Vagina (tissue), 2 donors: ENCODE results near the gene ZMYND12. TPM values are rescaled to one million over a fixed set of nuclear protein-coding genes. Genes with fewer than 3 reads are reported as not detected.
A peak's percentile ranks its signal among the peaks of the same experiment; 100 is the strongest.

ENCODE experiments used
- DNase-seq, 2 donors: peaks; one replicate each; pipeline ENCODE4 v3.0.0-alpha.2; 2017; ENCODE audit errors: extremely low spot score in 2 of 2
- H3K27ac ChIP-seq: fragments of 200-600 bp; sonication (generic); one replicate; pipeline ENCODE4 v1.5.1; 2019
- H3K27me3 ChIP-seq: fragments of 200-600 bp; sonication (generic); one replicate; pipeline ENCODE4 v1.5.1; 2019
- H3K36me3 ChIP-seq, 2 donors: fragments of 200-600 bp; sonication (generic); one replicate each; pipeline ENCODE4 v1.5.1; 2017 to 2019
- H3K4me1 ChIP-seq: fragments of 200-600 bp; sonication (generic); one replicate; pipeline ENCODE4 v1.5.1; 2019
- H3K4me3 ChIP-seq, 2 donors: fragments of 200-600 bp; sonication (generic); 1 replicate in 1 of 2; 2 replicates in 1 of 2; pipeline ENCODE4 v1.5.1; 2016 to 2019
- H3K9me3 ChIP-seq: fragments of 200-600 bp; sonication (generic); one replicate; pipeline ENCODE4 v1.5.1; 2019
- POLR2A ChIP-seq, 2 donors: fragments of 450-650 bp; IDR thresholded peaks; one replicate each; pipeline ENCODE4 v1.6.1; 2017; ENCODE audit warnings: antibody characterized with exemption in 2 of 2, mild to moderate bottlenecking in 2 of 2, moderate library complexity in 2 of 2
- POLR2AphosphoS5 ChIP-seq, 2 donors: sonication (generic); formaldehyde crosslinking; IDR thresholded peaks; one replicate each; pipeline ENCODE4 v1.9.0; 2017; ENCODE audit warnings: antibody characterized with exemption in 2 of 2, mild to moderate bottlenecking in 2 of 2, low read depth in 1 of 2; ENCODE audit not compliant: insufficient read depth in 1 of 2
- intact Hi-C: fragments of 100-400 bp; cut with DNase I; formaldehyde crosslinking; loops from one replicate; pipeline ENCODE4 v1.15.1; 2023
- small RNA-seq: library from RNA; depleted of rRNA; stranded (forward); fragments of <200 nt; gene quantifications from one replicate; pipeline ENCODE3, GENCODE V24; 2016
- total RNA-seq: library from RNA; depleted of rRNA; stranded (reverse); fragments of >200 nt; gene quantifications from one replicate; pipeline ENCODE4 v1.2.3, GENCODE V29; 2016
- TF ChIP-seq, protein P1 (sequence below), 3 experiments: fragments of 450-650 bp in 2 of 3; fragments of 200-600 bp in 1 of 3; sonication (generic) in 1 of 3; IDR thresholded peaks; one replicate each; pipeline ENCODE4 v1.5.1; 2017 to 2019; ENCODE audit warnings: antibody characterized with exemption in 3 of 3, mild to moderate bottlenecking in 2 of 3, moderate library complexity in 2 of 3

ZMYND12 gene
- total RNA-seq, 1 donor from 2014 or later: not detected

DNA sequence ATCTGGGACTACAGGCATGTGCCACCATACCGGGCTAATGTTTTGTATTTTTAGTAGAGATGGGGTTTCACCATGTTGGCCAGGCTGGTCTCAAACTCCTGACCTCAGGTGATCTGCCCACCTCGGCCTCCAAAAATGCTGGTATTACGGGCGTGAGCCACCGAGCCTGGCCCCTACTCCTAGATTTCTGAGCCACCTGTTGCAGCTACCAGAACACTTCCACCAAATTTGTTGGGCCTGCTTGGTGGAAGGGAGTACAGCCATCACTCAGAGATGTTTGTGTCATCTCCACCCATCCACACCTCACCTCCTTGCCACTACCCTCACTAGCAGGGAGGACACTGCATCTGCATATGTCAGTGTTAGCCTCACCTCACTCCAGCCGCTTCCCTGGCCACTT, 69.8 kb downstream of the ZMYND12 start:
- Histone ChIP-seq H3K27me3 (no peaks in the 10 kb centered on the region), H3K4me1 (peaks cover 6% of the 10 kb centered on the region), H3K4me3 (no peak overlapping the region), H3K27ac (no peak overlapping the region), H3K9me3 (no peaks in the 10 kb centered on the region), H3K36me3 (no peaks in the 10 kb centered on the region)
- no peak for DNase-seq
- intact Hi-C loops: no loop called here
- TF ChIP-seq POLR2AphosphoS5 (IDR thresholded peaks at IDR 0.05; ENCODE audit: insufficient read depth in 1 of 2, low read depth in 1 of 2) (no peak), POLR2A (IDR thresholded peaks at IDR 0.05) (no peak)
- TF ChIP-seq, protein P1, sequence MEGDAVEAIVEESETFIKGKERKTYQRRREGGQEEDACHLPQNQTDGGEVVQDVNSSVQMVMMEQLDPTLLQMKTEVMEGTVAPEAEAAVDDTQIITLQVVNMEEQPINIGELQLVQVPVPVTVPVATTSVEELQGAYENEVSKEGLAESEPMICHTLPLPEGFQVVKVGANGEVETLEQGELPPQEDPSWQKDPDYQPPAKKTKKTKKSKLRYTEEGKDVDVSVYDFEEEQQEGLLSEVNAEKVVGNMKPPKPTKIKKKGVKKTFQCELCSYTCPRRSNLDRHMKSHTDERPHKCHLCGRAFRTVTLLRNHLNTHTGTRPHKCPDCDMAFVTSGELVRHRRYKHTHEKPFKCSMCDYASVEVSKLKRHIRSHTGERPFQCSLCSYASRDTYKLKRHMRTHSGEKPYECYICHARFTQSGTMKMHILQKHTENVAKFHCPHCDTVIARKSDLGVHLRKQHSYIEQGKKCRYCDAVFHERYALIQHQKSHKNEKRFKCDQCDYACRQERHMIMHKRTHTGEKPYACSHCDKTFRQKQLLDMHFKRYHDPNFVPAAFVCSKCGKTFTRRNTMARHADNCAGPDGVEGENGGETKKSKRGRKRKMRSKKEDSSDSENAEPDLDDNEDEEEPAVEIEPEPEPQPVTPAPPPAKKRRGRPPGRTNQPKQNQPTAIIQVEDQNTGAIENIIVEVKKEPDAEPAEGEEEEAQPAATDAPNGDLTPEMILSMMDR (IDR thresholded peaks at IDR 0.05): no peak

GRCh38 chr1:42385283-42385682, 70.5 kb downstream of the ZMYND12 start:
- no peak overlapping the region for H3K4me3 ChIP-seq
- H3K9me3 ChIP-seq: no peaks in the 10 kb centered on the region
- DNase-seq: no peak
- H3K4me1 ChIP-seq: peaks cover 10% of the 10 kb centered on the region
- H3K27ac ChIP-seq: no peak overlapping the region
- no peaks in the 10 kb centered on the region for H3K27me3 ChIP-seq
- TF ChIP-seq POLR2A (IDR thresholded peaks at IDR 0.05): no peak
- no peak for TF ChIP-seq POLR2AphosphoS5 (IDR thresholded peaks at IDR 0.05; ENCODE audit: insufficient read depth in 1 of 2, low read depth in 1 of 2)
- TF ChIP-seq, protein P1 (IDR thresholded peaks at IDR 0.05): no peak
- no peaks in the 10 kb centered on the region for H3K36me3 ChIP-seq
- intact Hi-C loops: no loop called here

GRCh38 chr1:42381280-42381673, 74.5 kb downstream of the ZMYND12 start:
- TF ChIP-seq POLR2AphosphoS5 (IDR thresholded peaks at IDR 0.05; ENCODE audit: insufficient read depth in 1 of 2, low read depth in 1 of 2): no peak
- TF ChIP-seq, protein P1 (IDR thresholded peaks at IDR 0.05): no peak
- no peak for TF ChIP-seq POLR2A (IDR thresholded peaks at IDR 0.05)
- Histone ChIP-seq H3K27ac (no peak overlapping the region), H3K4me1 (peaks cover 15% of the 10 kb centered on the region), H3K27me3 (no peaks in the 10 kb centered on the region), H3K36me3 (no peaks in the 10 kb centered on the region), H3K4me3 (peak overlapping the region; percentile 53 to 59), H3K9me3 (no peaks in the 10 kb centered on the region)
- no peak for DNase-seq
- intact Hi-C loops: no loop called here

- no peaks in the 10 kb centered on the region for H3K9me3 ChIP-seq
- peaks cover 15% of the 10 kb centered on the region for H3K4me1 ChIP-seq
- intact Hi-C loops: no loop called here
- H3K27me3 ChIP-seq: no peaks in the 10 kb centered on the region
- no peak within 1 kb of the TSS for H3K27ac ChIP-seq
- peak within 1 kb of the TSS; percentile 53 to 59 for H3K4me3 ChIP-seq
- TF ChIP-seq POLR2A (IDR thresholded peaks at IDR 0.05) (no peak), POLR2AphosphoS5 (IDR thresholded peaks at IDR 0.05; ENCODE audit: insufficient read depth in 1 of 2, low read depth in 1 of 2) (no peak)
- TF ChIP-seq, protein P1 (IDR thresholded peaks at IDR 0.05): no peak
- no peak for DNase-seq
- no peaks in the 10 kb centered on the region for H3K36me3 ChIP-seq
These were observed 75.1 kb downstream of the ZMYND12 start, which contains the start of gene RIMKLA for GRCh38 chr1:42380586-42381279. TSS of gene RIMKLA (plus strand) at chr1:42380792. CDS start at chr1:42380935, 143 bp downstream.

Small RNA genes lying within 50 kb of the gene (small RNA-seq; reads per million reads assigned to genes)
- gene TMSB4XP1: not detected

Other genes starting within 250 kb of the ZMYND12 start
- 59.9 TPM for gene FOXJ3, start 120.8 kb downstream of the ZMYND12 start, total RNA-seq
- gene RIMKLA, start 75.2 kb downstream of the ZMYND12 start, total RNA-seq: 0.25 TPM
- 48.9 TPM for gene PPCS, start 521 bp upstream of the ZMYND12 start, total RNA-seq
- gene CCDC30, start 7.3 kb upstream of the ZMYND12 start, total RNA-seq: 1.5 TPM
- gene PPIH, start 202.4 kb upstream of the ZMYND12 start, total RNA-seq: 30.0 TPM
- gene YBX1, start 226.4 kb upstream of the ZMYND12 start, total RNA-seq: 397 TPM